Measurements from ENCODE around the gene COX6A2.
"Not testable (repeated sequence)": the region's sequence is repeated elsewhere in the genome, so short reads cannot be mapped to it uniquely, and the experiment has no call there.

- TF ChIP-seq CTCF (conservative IDR thresholded peaks at IDR 0.05 in 1 of 2, IDR thresholded peaks at IDR 0.05 in 1 of 2; ENCODE audit: low read depth in 1 of 2, low read length in 2 of 2); EZH2 (IDR thresholded peaks at IDR 0.05; ENCODE audit: low read length, missing control alignments): not testable (repeated sequence)
Observed at GRCh38 chr16:31439023-31439422, 10.9 kb upstream of the COX6A2 start.

Measured in fibroblast of lung (primary cell).